ENCODE data around the gene RALGDS. TPM values are rescaled to one million over a fixed set of nuclear protein-coding genes. Genes with fewer than 3 reads are reported as not detected.

RALGDS gene
- total and polyA plus RNA-seq, 2 donors (not counting 3 experiments of a cell fraction or from before 2014, with no cell fraction given), result 41.4 to 60.0 TPM

DNA sequence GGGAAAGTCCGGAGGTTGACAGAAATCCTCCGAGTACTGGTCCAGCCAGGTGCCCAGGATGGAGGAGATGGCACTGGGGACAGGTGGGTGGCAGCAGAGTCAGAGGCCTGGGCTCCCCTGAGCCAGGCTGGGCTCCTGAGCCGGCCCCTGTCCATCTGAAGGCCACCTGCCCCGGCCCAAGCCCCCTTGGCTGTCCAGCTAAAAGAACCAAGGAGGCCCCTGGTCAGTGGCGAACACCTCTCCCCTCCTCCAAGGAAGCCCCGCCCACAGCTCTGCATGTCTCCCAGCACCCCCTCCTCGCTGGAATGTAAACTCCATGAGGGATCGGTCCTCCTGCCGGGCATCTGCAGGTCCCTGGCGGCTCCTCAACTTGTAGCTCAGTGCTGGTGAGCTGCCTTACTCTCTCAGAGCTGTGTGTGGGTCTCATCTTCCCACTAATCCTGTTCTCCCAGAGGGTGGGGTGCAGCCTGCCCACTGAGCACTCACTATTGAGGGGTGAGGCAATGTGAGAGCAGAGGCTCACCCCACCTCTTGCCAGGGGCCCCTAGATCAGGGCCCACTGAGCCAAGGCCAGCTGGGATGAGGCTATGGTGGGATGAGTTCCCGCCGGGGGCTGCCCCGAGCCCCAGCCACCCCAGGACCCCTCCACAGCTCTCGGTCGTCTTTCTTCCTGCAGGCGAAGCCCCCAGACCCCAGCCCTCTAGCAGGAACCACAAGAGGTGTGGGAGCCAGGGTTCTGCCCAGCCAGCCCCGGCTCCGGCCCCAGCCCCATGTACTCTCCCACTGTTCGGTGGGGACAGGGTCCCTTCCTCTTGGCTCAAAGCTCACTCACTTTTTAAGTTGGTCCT, 12.0 kb downstream of the RALGDS start:
- Histone ChIP-seq H3K4me2 (ENCODE audit: insufficient read depth, low read length) (no peak overlapping the region), H2AFZ (ENCODE audit: low read depth, low read length) (no peak overlapping the region), H3K4me1 (ENCODE audit: control insufficient read depth, extremely low read depth, insufficient read depth, low read length) (peaks cover 11% of the 10 kb centered on the region), H3K4me3 (replicated peaks in 1 of 3; ENCODE audit: insufficient read depth in 1 of 3, low read depth in 1 of 3, low read length in 3 of 3) (no peak overlapping the region), H4K20me1 (replicated peaks; ENCODE audit: control insufficient read depth, extremely low read depth, insufficient read depth, low read length) (no peaks in the 10 kb centered on the region), H3K9me3 (replicated peaks; ENCODE audit: control insufficient read depth, insufficient read depth, low read length) (no peaks in the 10 kb centered on the region), H3K27ac (ENCODE audit: insufficient read depth, low read depth, low read length) (no peak overlapping the region), H3K27me3 (ENCODE audit: control insufficient read depth in 2 of 2, insufficient read depth in 2 of 2, low read length in 2 of 2) (no peaks in the 10 kb centered on the region), H3K79me2 (ENCODE audit: control insufficient read depth, insufficient read depth, low read length) (no peaks in the 10 kb centered on the region), H3K9ac (replicated peaks; ENCODE audit: extremely low read depth, insufficient read depth, low read length) (no peak overlapping the region), H3K36me3 (ENCODE audit: control insufficient read depth in 2 of 2, extremely low read depth in 1 of 2, insufficient read depth in 2 of 2, low read length in 2 of 2) (peaks cover 8 to 47% of the 10 kb centered on the region in 2 experiments), H3K9me1 (replicated peaks; ENCODE audit: control insufficient read depth, extremely low read depth, insufficient read depth, low read length) (no peaks in the 10 kb centered on the region)
- no peak for TF ChIP-seq POLR2AphosphoS5 (IDR thresholded peaks at IDR 0.05; ENCODE audit: insufficient read depth, low read depth, low read length)
- no peak for TF ChIP-seq MYC (IDR thresholded peaks at IDR 0.05; ENCODE audit: low read depth, low read length)
- TF ChIP-seq, protein P1, sequence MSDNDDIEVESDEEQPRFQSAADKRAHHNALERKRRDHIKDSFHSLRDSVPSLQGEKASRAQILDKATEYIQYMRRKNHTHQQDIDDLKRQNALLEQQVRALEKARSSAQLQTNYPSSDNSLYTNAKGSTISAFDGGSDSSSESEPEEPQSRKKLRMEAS (IDR thresholded peaks at IDR 0.05; ENCODE audit: insufficient read depth, insufficient read length), result no peak
- TF ChIP-seq GATA2 (IDR thresholded peaks at IDR 0.05; ENCODE audit: insufficient read depth, insufficient read length, low read depth, low read length), result no peak
- TF ChIP-seq, protein P2, sequence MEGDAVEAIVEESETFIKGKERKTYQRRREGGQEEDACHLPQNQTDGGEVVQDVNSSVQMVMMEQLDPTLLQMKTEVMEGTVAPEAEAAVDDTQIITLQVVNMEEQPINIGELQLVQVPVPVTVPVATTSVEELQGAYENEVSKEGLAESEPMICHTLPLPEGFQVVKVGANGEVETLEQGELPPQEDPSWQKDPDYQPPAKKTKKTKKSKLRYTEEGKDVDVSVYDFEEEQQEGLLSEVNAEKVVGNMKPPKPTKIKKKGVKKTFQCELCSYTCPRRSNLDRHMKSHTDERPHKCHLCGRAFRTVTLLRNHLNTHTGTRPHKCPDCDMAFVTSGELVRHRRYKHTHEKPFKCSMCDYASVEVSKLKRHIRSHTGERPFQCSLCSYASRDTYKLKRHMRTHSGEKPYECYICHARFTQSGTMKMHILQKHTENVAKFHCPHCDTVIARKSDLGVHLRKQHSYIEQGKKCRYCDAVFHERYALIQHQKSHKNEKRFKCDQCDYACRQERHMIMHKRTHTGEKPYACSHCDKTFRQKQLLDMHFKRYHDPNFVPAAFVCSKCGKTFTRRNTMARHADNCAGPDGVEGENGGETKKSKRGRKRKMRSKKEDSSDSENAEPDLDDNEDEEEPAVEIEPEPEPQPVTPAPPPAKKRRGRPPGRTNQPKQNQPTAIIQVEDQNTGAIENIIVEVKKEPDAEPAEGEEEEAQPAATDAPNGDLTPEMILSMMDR (IDR thresholded peaks at IDR 0.05; ENCODE audit: extremely low read depth in 1 of 2, insufficient read depth in 1 of 2, low read depth in 1 of 2, low read length in 2 of 2), result no peak
- TF ChIP-seq JUN (IDR thresholded peaks at IDR 0.05; ENCODE audit: borderline replicate concordance, insufficient read depth, insufficient read length, low read depth), result no peak
- no peak for TF ChIP-seq FOS (IDR thresholded peaks at IDR 0.05; ENCODE audit: borderline replicate concordance, insufficient read depth, low read length)
- no peak for TF ChIP-seq POLR2A (IDR thresholded peaks at IDR 0.05; ENCODE audit: low read depth, low read length)
- no peak for TF ChIP-seq EZH2 (IDR thresholded peaks at IDR 0.05; ENCODE audit: borderline replicate concordance, low read depth, low read length, severe bottlenecking)
- BruUV-seq (replicated peaks), result no TSS peak
- CTCF ChIA-PET, result interaction anchor here (1.2 to 8.0 kb wide), 3 partner anchors 8 to 39 kb away, joined by 3 to 110 read pairs (median 15); no protein-coding TSS in a partner anchor
- POLR2A ChIA-PET, result no interaction called here
- no peak for FAIRE-seq
- no peak for DNase-seq (ENCODE audit: low read depth, low spot score)
- dilution Hi-C loops (cut with MboI; ENCODE audit: extremely low pct_ligation_motif_present, low sequenced_read_pairs) (no loop called here), intact Hi-C loops (cut with micrococcal nuclease) (no loop called here)

All from endothelial cell of umbilical vein (primary cell).